ENCODE data around the gene ZMPSTE24.

DNA sequence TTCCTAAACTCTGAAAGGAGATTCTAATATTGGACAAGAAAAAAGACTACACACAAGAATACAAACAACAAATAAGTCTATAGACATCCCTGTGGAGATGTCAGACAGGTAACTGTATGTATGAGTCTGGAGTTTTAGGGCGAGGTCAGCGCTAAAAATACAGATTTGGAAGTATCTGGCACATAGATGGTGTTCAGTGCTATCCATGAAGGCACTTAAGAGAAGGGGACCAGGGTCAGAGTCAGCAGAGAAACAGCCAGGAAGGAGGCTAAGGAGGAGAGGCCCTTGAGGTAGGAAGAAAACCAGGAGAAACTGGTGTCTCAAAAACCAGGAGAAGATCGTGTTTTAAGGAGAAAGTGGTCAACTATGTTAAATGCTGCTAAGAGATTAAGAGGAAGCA, 18.1 kb downstream of the ZMPSTE24 start:
- TF ChIP-seq ISL1 (CRISPR knock-in tag; IDR thresholded peaks at IDR 0.05) (no peak), PPARA (CRISPR knock-in tag; IDR thresholded peaks at IDR 0.05; ENCODE audit: borderline replicate concordance) (no peak), ZFP30 (CRISPR knock-in tag; IDR thresholded peaks at IDR 0.05) (no peak), ZNF8 (CRISPR knock-in tag; IDR thresholded peaks at IDR 0.05) (no peak), PATZ1 (CRISPR knock-in tag; IDR thresholded peaks at IDR 0.05; ENCODE audit: borderline replicate concordance) (no peak), SNAI2 (CRISPR knock-in tag; IDR thresholded peaks at IDR 0.05) (no peak), CREB5 (CRISPR knock-in tag; IDR thresholded peaks at IDR 0.05; ENCODE audit: low read depth) (no peak)
- TF ChIP-seq, protein P1, sequence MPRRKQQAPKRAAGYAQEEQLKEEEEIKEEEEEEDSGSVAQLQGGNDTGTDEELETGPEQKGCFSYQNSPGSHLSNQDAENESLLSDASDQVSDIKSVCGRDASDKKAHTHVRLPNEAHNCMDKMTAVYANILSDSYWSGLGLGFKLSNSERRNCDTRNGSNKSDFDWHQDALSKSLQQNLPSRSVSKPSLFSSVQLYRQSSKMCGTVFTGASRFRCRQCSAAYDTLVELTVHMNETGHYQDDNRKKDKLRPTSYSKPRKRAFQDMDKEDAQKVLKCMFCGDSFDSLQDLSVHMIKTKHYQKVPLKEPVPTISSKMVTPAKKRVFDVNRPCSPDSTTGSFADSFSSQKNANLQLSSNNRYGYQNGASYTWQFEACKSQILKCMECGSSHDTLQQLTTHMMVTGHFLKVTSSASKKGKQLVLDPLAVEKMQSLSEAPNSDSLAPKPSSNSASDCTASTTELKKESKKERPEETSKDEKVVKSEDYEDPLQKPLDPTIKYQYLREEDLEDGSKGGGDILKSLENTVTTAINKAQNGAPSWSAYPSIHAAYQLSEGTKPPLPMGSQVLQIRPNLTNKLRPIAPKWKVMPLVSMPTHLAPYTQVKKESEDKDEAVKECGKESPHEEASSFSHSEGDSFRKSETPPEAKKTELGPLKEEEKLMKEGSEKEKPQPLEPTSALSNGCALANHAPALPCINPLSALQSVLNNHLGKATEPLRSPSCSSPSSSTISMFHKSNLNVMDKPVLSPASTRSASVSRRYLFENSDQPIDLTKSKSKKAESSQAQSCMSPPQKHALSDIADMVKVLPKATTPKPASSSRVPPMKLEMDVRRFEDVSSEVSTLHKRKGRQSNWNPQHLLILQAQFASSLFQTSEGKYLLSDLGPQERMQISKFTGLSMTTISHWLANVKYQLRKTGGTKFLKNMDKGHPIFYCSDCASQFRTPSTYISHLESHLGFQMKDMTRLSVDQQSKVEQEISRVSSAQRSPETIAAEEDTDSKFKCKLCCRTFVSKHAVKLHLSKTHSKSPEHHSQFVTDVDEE (CRISPR knock-in tag; IDR thresholded peaks at IDR 0.05) = no peak
